HL-60 (cell line): ENCODE measurements around the gene BIK.

Source experiments
- DNase-seq, 2 experiments: peaks; one replicate each; pipeline ENCODE4 v3.0.0-alpha.2; 2010 to 2020; ENCODE audit warnings: low read depth in 1 of 2, low spot score in 1 of 2
- H3K27ac ChIP-seq: fragments of 250-450 bp; sonication (Bioruptor Pico); replicated peaks from 2 replicates; pipeline ENCODE4 v1.5.1; 2020; ENCODE audit warnings: mild to moderate bottlenecking, moderate library complexity
- H3K27me3 ChIP-seq: fragments of 250-450 bp; sonication (Bioruptor Pico); 2 replicates; pipeline ENCODE4 v1.5.1; 2021; ENCODE audit warnings: mild to moderate bottlenecking, moderate library complexity; ENCODE audit not compliant: insufficient read depth, poor library complexity, severe bottlenecking
- H3K4me3 ChIP-seq: replicated peaks from 2 replicates; pipeline ENCODE4 v1.5.1; 2011; ENCODE audit warnings: mild to moderate bottlenecking, control low read depth, low read length; ENCODE audit not compliant: insufficient read depth
- CTCF ChIP-seq: IDR thresholded peaks from one replicate; pipeline ENCODE4 v1.5.1; 2011; ENCODE audit warnings: low read length, control low read depth, inconsistent platforms; ENCODE audit not compliant: insufficient read depth
- GABPA ChIP-seq: IDR thresholded peaks from 2 replicates; pipeline ENCODE4 v1.6.1; 2012; ENCODE audit warnings: low read depth
- POLR2AphosphoS5 ChIP-seq: IDR thresholded peaks from 2 replicates; pipeline ENCODE4 v1.6.1; 2012; ENCODE audit warnings: low read depth
- REST ChIP-seq: IDR thresholded peaks from 2 replicates; pipeline ENCODE4 v1.6.1; 2012; ENCODE audit warnings: low read depth; ENCODE audit not compliant: insufficient replicate concordance
- SPI1 ChIP-seq: IDR thresholded peaks from 2 replicates; pipeline ENCODE4 v1.6.1; 2012; ENCODE audit warnings: low read depth, mild to moderate bottlenecking, borderline replicate concordance

Gene BIK

GRCh38 chr22:43160497-43161126, 50.1 kb downstream of the BIK start:
- H3K27ac ChIP-seq = no peak overlapping the region
- no peak for DNase-seq
- H3K4me3 ChIP-seq = no peak overlapping the region
- TF ChIP-seq CTCF (no peak), GABPA (no peak), REST (no peak), POLR2AphosphoS5 (no peak), SPI1 (no peak)
- no peaks in the 10 kb centered on the region for H3K27me3 ChIP-seq

GRCh38 chr22:43162412-43163150, 52.0 kb downstream of the BIK start:
- Histone ChIP-seq H3K27me3 (no peaks in the 10 kb centered on the region), H3K4me3 (no peak overlapping the region), H3K27ac (no peak overlapping the region)
- no peak for DNase-seq
- no peak for TF ChIP-seq REST
- TF ChIP-seq SPI1 = no peak
- TF ChIP-seq CTCF = no peak
- TF ChIP-seq POLR2AphosphoS5 = no peak
- no peak for TF ChIP-seq GABPA

GRCh38 chr22:43163241-43163795, 52.8 kb downstream of the BIK start:
- Histone ChIP-seq H3K27me3 (no peaks in the 10 kb centered on the region), H3K4me3 (no peak overlapping the region), H3K27ac (peak overlapping the region; percentile 28)
- no peak for DNase-seq
- TF ChIP-seq GABPA (no peak), POLR2AphosphoS5 (0 out of 2 replicates have a peak, but pooled peaks have one; percentile 14)

- no peak for TF ChIP-seq SPI1
- TF ChIP-seq GABPA = no peak
- no peak for TF ChIP-seq REST
- Histone ChIP-seq H3K27me3 (no peaks in the 10 kb centered on the region), H3K4me3 (no peak overlapping the region), H3K27ac (no peak overlapping the region)
- DNase-seq = no peak
Measured at GRCh38 chr22:43164636-43165035, 54.1 kb downstream of the BIK start.
